ENCODE results near the gene KIF19. TPM values are rescaled to one million over a fixed set of nuclear protein-coding genes. Genes with fewer than 3 reads are reported as not detected.

KIF19 gene
- total RNA-seq, 4 donors from 2014 or later, result 1.4 to 4.4 (median 1.8) TPM

GRCh38 chr17:74362069-74362405 lies 36.0 kb downstream of the KIF19 start:
- H3K4me3 ChIP-seq, result no peak overlapping the region
- intact Hi-C loops (cut with DNase I; ENCODE audit: low total_unique reads) (loop anchor here (10.0 kb wide), 1 partner anchor 157 kb away; the partner anchor contains the start of gene RPL38), in situ Hi-C loops (cut with MboI; ENCODE audit: low pct_ligation_motif_present in 1 of 4, low pct_unique_long_range_greater_than_20kb in 1 of 4, low sequenced_read_pairs in 3 of 4) (loop anchor here in 3 of 4 donors (10.0 to 25.0 kb wide), 2 partner anchors 57 to 150 kb away; partner anchors contain the start of genes RPL38 (in 2 of the 3) and TTYH2 (in 2 of the 3))
- peaks cover 0 to 10% (median 6%) of the 10 kb centered on the region in 4 donors for H3K4me1 ChIP-seq
- TF ChIP-seq EP300 (IDR thresholded peaks at IDR 0.05; ENCODE audit: low read depth) (no peak), POLR2AphosphoS5 (IDR thresholded peaks at IDR 0.05) (no peak), CTCF (IDR thresholded peaks at IDR 0.05) (no peak), POLR2A (IDR thresholded peaks at IDR 0.05) (no peak)
- WGBS, 2 donors (ENCODE audit: low coverage in 1 of 2), result 19% methylated on average over 9 of the region's 9 CpGs; no CpG with 5 or more reads in 1 of the 2 donors
- no peaks in the 10 kb centered on the region for H3K36me3 ChIP-seq
- DNase-seq, result no peak
- H3K27ac ChIP-seq, result no peak overlapping the region
- no peaks in the 10 kb centered on the region for H3K9me3 ChIP-seq
- peaks cover 58% of the 10 kb centered on the region for H3K27me3 ChIP-seq

- Histone ChIP-seq H3K9me3 (no peaks in the 10 kb centered on the region), H3K4me3 (no peak overlapping the region), H3K4me1 (peaks cover 0 to 5% (median under 1%) of the 10 kb centered on the region in 4 donors), H3K27me3 (peaks cover 49% of the 10 kb centered on the region), H3K36me3 (no peaks in the 10 kb centered on the region), H3K27ac (no peak overlapping the region)
- TF ChIP-seq POLR2A (IDR thresholded peaks at IDR 0.05) (no peak), EP300 (IDR thresholded peaks at IDR 0.05; ENCODE audit: low read depth) (no peak), POLR2AphosphoS5 (IDR thresholded peaks at IDR 0.05) (no peak)
- in situ Hi-C loops (cut with MboI; ENCODE audit: low pct_ligation_motif_present in 1 of 4, low pct_unique_long_range_greater_than_20kb in 1 of 4, low sequenced_read_pairs in 3 of 4) (loop anchor here in 3 of 4 donors (10.0 to 25.0 kb wide), 2 partner anchors 58 to 151 kb away; partner anchors contain the start of genes RPL38 (in 2 of the 3) and TTYH2 (in 2 of the 3)), intact Hi-C loops (cut with DNase I; ENCODE audit: low total_unique reads) (loop anchor here (10.0 kb wide), 1 partner anchor 158 kb away; the partner anchor contains the start of gene RPL38)
- WGBS, 2 donors (ENCODE audit: low coverage in 1 of 2), result 40 to 56% methylated on average over 2 to 14 of the region's 14 CpGs
- DNase-seq, result no peak
These were observed 36.9 kb downstream of the KIF19 start for GRCh38 chr17:74362810-74363498.

- Histone ChIP-seq H3K27me3 (peaks cover 7% of the 10 kb centered on the region), H3K27ac (no peak within 1 kb of the TSS), H3K36me3 (no peaks in the 10 kb centered on the region), H3K4me1 (peaks cover 3 to 13% (median 10%) of the 10 kb centered on the region in 4 donors), H3K9me3 (no peaks in the 10 kb centered on the region), H3K4me3 (no peak within 1 kb of the TSS)
- WGBS, 2 donors (ENCODE audit: low coverage in 1 of 2), result 60 to 78% methylated on average over 2 to 5 of the region's 5 CpGs
- TF ChIP-seq POLR2A (IDR thresholded peaks at IDR 0.05), result no peak
- TF ChIP-seq EP300 (IDR thresholded peaks at IDR 0.05; ENCODE audit: low read depth), result no peak
- no peak for TF ChIP-seq CTCF (IDR thresholded peaks at IDR 0.05)
- no peak for TF ChIP-seq POLR2AphosphoS5 (IDR thresholded peaks at IDR 0.05)
- in situ Hi-C loops (cut with MboI; ENCODE audit: low pct_ligation_motif_present in 1 of 4, low pct_unique_long_range_greater_than_20kb in 1 of 4, low sequenced_read_pairs in 3 of 4), result loop anchor here in 3 of 4 donors (10.0 to 25.0 kb wide), 2 partner anchors 62 to 155 kb away; partner anchors contain the start of genes RPL38 (in 2 of the 3) and TTYH2 (in 2 of the 3)
- DNase-seq, result no peak
- intact Hi-C loops (cut with DNase I; ENCODE audit: low total_unique reads), result loop anchor here (10.0 kb wide), 1 partner anchor 162 kb away; the partner anchor contains the start of gene RPL38
These were observed 41.2 kb downstream of the KIF19 start, which contains the start of gene GPR142 for GRCh38 chr17:74367206-74367605. Gene GPR142 (plus strand): TSS chr17:74367506. CDS start chr17:74369541, 2,035 bp downstream.

GRCh38 chr17:74368341-74369081 lies 42.5 kb downstream of the KIF19 start:
- no peaks in the 10 kb centered on the region for H3K36me3 ChIP-seq
- peaks cover 3 to 15% (median 13%) of the 10 kb centered on the region in 4 donors for H3K4me1 ChIP-seq
- H3K9me3 ChIP-seq, result no peaks in the 10 kb centered on the region
- 20% methylated on average over 14 of the region's 14 CpGs; no CpG with 5 or more reads in 1 of the 2 donors for WGBS, 2 donors (ENCODE audit: low coverage in 1 of 2)
- peak; percentile 79 for DNase-seq
- no peak overlapping the region for H3K4me3 ChIP-seq
- no peaks in the 10 kb centered on the region for H3K27me3 ChIP-seq
- intact Hi-C loops (cut with DNase I; ENCODE audit: low total_unique reads) (loop anchor here (10.0 kb wide), 1 partner anchor 164 kb away; the partner anchor contains the start of gene RPL38), in situ Hi-C loops (cut with MboI; ENCODE audit: low pct_ligation_motif_present in 1 of 4, low pct_unique_long_range_greater_than_20kb in 1 of 4, low sequenced_read_pairs in 3 of 4) (loop anchor here in 3 of 4 donors (10.0 to 25.0 kb wide), 2 partner anchors 64 to 156 kb away; partner anchors contain the start of genes RPL38 (in 2 of the 3) and TTYH2 (in 2 of the 3))
- no peak overlapping the region for H3K27ac ChIP-seq
- no peak for TF ChIP-seq EP300 (IDR thresholded peaks at IDR 0.05; ENCODE audit: low read depth)
- peak; percentile 92 to 98 (median 95) for TF ChIP-seq CTCF (IDR thresholded peaks at IDR 0.05)
